ENCODE data around the gene JAKMIP1.

DNA sequence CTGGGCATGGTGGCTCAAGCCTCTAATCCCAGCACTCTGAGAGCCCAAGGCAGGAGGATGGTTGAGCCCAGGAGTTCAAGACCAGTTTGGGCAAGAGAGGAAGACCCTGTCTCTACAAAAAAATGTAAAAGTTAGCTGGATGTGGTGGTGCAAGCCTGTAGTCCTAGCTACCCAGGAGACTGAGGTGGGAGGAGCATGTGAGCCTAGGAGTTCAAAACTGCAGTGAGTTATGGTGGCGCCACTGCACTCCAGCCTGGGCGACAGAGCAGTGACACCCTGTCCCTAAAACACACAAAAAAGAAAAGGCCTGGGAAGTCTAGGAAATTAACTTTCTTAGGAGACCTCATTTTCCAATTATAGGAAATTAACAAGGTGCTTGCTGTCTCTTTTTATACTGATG, 76.8 kb downstream of the JAKMIP1 start:
- TF ChIP-seq, protein P1, sequence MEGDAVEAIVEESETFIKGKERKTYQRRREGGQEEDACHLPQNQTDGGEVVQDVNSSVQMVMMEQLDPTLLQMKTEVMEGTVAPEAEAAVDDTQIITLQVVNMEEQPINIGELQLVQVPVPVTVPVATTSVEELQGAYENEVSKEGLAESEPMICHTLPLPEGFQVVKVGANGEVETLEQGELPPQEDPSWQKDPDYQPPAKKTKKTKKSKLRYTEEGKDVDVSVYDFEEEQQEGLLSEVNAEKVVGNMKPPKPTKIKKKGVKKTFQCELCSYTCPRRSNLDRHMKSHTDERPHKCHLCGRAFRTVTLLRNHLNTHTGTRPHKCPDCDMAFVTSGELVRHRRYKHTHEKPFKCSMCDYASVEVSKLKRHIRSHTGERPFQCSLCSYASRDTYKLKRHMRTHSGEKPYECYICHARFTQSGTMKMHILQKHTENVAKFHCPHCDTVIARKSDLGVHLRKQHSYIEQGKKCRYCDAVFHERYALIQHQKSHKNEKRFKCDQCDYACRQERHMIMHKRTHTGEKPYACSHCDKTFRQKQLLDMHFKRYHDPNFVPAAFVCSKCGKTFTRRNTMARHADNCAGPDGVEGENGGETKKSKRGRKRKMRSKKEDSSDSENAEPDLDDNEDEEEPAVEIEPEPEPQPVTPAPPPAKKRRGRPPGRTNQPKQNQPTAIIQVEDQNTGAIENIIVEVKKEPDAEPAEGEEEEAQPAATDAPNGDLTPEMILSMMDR (IDR thresholded peaks at IDR 0.05; ENCODE audit: low read length) = no peak
- no peak for TF ChIP-seq EZH2phosphoT487 (IDR thresholded peaks at IDR 0.05; ENCODE audit: low read length)

All from MM.1S (cell line).